DND-41 (cell line): ENCODE measurements around the gene DRP2.

Source experiments
- EZH2 ChIP-seq: IDR thresholded peaks from 3 replicates; pipeline ENCODE4 v1.6.1; 2012; ENCODE audit warnings: borderline replicate concordance, low read depth, mild to moderate bottlenecking, moderate library complexity, low read length, inconsistent platforms; ENCODE audit not compliant: severe bottlenecking
- TF ChIP-seq, protein P1 (sequence below): IDR thresholded peaks from 2 replicates; pipeline ENCODE4 v1.5.1; 2012; ENCODE audit warnings: borderline replicate concordance, low read length, moderate library complexity, mild to moderate bottlenecking; ENCODE audit not compliant: poor library complexity, severe bottlenecking; ENCODE audit errors: extremely low read depth

DNA sequence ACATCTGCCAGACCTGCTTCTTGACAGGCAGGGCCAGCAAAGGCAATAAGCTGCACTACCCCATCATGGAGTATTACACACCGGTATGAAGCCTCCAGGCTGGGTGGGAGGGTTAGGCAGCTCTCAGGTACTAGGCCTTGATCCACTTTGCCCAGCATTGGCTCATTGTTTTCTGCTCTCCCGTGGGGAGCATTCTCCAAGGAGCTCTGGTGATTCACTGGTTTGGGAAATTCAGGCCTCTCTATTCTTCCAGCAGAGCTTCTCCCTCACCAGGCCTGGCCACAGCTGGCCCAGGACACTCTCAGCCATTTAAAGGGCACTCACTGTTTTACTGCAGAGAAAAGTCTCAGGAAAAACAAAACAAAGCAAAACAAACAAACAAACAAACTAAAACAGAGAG, 33.0 kb downstream of the DRP2 start:
- TF ChIP-seq, protein P1, sequence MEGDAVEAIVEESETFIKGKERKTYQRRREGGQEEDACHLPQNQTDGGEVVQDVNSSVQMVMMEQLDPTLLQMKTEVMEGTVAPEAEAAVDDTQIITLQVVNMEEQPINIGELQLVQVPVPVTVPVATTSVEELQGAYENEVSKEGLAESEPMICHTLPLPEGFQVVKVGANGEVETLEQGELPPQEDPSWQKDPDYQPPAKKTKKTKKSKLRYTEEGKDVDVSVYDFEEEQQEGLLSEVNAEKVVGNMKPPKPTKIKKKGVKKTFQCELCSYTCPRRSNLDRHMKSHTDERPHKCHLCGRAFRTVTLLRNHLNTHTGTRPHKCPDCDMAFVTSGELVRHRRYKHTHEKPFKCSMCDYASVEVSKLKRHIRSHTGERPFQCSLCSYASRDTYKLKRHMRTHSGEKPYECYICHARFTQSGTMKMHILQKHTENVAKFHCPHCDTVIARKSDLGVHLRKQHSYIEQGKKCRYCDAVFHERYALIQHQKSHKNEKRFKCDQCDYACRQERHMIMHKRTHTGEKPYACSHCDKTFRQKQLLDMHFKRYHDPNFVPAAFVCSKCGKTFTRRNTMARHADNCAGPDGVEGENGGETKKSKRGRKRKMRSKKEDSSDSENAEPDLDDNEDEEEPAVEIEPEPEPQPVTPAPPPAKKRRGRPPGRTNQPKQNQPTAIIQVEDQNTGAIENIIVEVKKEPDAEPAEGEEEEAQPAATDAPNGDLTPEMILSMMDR = no peak
- no peak for TF ChIP-seq EZH2
